ENCODE data around the gene ADGRF4. TPM values are rescaled to one million over a fixed set of nuclear protein-coding genes. Genes with fewer than 3 reads are reported as not detected.
"Not testable (repeated sequence)": the region's sequence is repeated elsewhere in the genome, so short reads cannot be mapped to it uniquely, and the experiment has no call there.

Gene ADGRF4
- total RNA-seq, 1 donor from 2014 or later = 7.5 TPM

- no peak for DNase-seq (ENCODE audit: low spot score)
Observed at GRCh38 chr6:47734831-47735481, 36.6 kb downstream of the ADGRF4 start.

GRCh38 chr6:47736083-47736700 is 37.8 kb downstream of the ADGRF4 start:
- DNase-seq (ENCODE audit: low spot score) = no peak

- no peak for DNase-seq (ENCODE audit: low spot score)
Observed at GRCh38 chr6:47737406-47737805, 39.0 kb downstream of the ADGRF4 start.

- DNase-seq (ENCODE audit: low spot score) = no peak
Observed at GRCh38 chr6:47740714-47741113, 42.3 kb downstream of the ADGRF4 start.

GRCh38 chr6:47741807-47742206 is 43.4 kb downstream of the ADGRF4 start:
- DNase-seq (ENCODE audit: low spot score) = no peak

GRCh38 chr6:47743744-47744143 is 45.4 kb downstream of the ADGRF4 start:
- DNase-seq (ENCODE audit: low spot score) = no peak

GRCh38 chr6:47745269-47745668 is 46.9 kb downstream of the ADGRF4 start:
- DNase-seq (ENCODE audit: low spot score) = not testable (repeated sequence)

GRCh38 chr6:47749757-47750156 is 51.4 kb downstream of the ADGRF4 start:
- DNase-seq (ENCODE audit: low spot score) = no peak

GRCh38 chr6:47752801-47753200 is 54.4 kb downstream of the ADGRF4 start:
- DNase-seq (ENCODE audit: low spot score) = no peak

- DNase-seq (ENCODE audit: low spot score) = no peak
Observed at GRCh38 chr6:47759364-47759763, 61.0 kb downstream of the ADGRF4 start.

- no peak for DNase-seq (ENCODE audit: low spot score)
Observed at GRCh38 chr6:47762502-47762901, 64.1 kb downstream of the ADGRF4 start.

- no peak for DNase-seq (ENCODE audit: low spot score)
Observed at GRCh38 chr6:47766445-47766844, 68.1 kb downstream of the ADGRF4 start.

GRCh38 chr6:47767102-47767501 is 68.7 kb downstream of the ADGRF4 start:
- DNase-seq (ENCODE audit: low spot score) = no peak

- no peak for DNase-seq (ENCODE audit: low spot score)
Observed at GRCh38 chr6:47769982-47770381, 71.6 kb downstream of the ADGRF4 start.

Other genes starting within 250 kb of the ADGRF4 start
- 34.2 TPM for gene CD2AP, start 220.8 kb upstream of the ADGRF4 start, total RNA-seq (ENCODE audit: insufficient read depth, low replicate concordance)
- gene OPN5, start 83.5 kb downstream of the ADGRF4 start, total RNA-seq (ENCODE audit: insufficient read depth, low replicate concordance) = 2.9 TPM

Measured in umbilical cord (tissue), 2 donors.